ENCODE measurements around the gene SEC61B. TPM values are rescaled to one million over a fixed set of nuclear protein-coding genes. Genes with fewer than 3 reads are reported as not detected.
"Not testable (repeated sequence)": the region's sequence is repeated elsewhere in the genome, so short reads cannot be mapped to it uniquely, and the experiment has no call there.

Gene SEC61B
- total and polyA plus RNA-seq, 3 experiments from 2014 or later, result 195 to 433 (median 202) TPM

DNA sequence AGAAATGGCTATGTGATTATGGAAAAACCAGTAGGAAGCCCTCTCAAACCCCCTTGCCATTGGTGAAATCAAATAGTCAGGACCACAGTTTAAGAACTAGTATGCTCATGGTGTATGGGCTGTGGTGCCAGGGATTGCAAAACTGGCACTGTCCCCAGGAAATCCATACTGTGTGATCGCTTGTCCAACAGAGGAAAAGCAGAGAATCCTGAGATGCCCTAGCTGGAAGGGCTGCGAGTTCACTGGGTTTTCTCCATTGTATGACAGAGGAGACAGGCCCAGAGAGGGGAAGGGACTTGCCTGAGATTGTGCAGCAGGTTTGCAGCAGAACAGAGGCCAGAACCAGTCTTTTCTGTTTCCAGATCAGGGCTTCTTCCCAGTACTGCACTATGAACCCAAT lies 12.5 kb downstream of the SEC61B start:
- H3K36me3 Mint-ChIP-seq, result peaks cover 3 to 55% (median 10%) of the 10 kb centered on the region in 3 donors
- DNase-seq, result no peak
- peaks cover 14% of the 10 kb centered on the region for H3K36me3 ChIP-seq (ENCODE audit: insufficient read depth, low read length)
- no peak overlapping the region for H3K4me3 ChIP-seq (ENCODE audit: low read length)
- no peak overlapping the region for H3K27ac Mint-ChIP-seq
- CTCF ChIA-PET, result no interaction called here
- POLR2A ChIA-PET, result no interaction called here
- H3K27ac ChIP-seq (ENCODE audit: low read depth, low read length), result no peak overlapping the region
- H3K4me1 ChIP-seq (ENCODE audit: insufficient read depth, low read length), result no peaks in the 10 kb centered on the region
- H3K27me3 Mint-ChIP-seq, result no peaks in the 10 kb centered on the region
- no peaks in the 10 kb centered on the region for H3K27me3 ChIP-seq (ENCODE audit: insufficient read depth, low read length, poor library complexity, severe bottlenecking)
- peaks cover 5 to 15% (median 6%) of the 10 kb centered on the region in 3 donors for H3K4me1 Mint-ChIP-seq
- no peaks in the 10 kb centered on the region for H3K9me3 ChIP-seq (ENCODE audit: low read length)
- no peaks in the 10 kb centered on the region for H3K9me3 Mint-ChIP-seq
- H3K4me3 Mint-ChIP-seq, result no peak overlapping the region

DNA sequence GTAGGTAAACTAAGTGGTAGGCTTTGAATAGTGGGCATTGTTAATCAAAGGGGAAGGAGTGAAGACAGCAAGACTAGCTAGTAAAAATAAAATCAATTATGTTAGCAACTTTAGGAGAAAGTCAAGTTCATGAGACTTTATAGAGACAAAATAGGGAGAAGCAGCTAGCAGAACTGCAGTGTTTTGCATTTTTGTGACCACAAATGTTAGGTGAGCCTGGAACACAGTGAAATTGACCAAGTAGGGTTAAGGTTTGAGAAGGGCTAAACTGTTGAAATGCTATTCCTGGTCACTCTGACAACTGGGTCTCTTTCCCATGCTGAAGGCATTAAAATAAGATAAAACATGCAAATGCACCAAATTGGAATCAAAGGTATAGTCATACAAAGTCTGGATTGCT lies 13.0 kb downstream of the SEC61B start:
- H3K4me3 ChIP-seq (ENCODE audit: low read length), result no peak overlapping the region
- H3K27ac ChIP-seq (ENCODE audit: low read depth, low read length), result no peak overlapping the region
- H3K36me3 ChIP-seq (ENCODE audit: insufficient read depth, low read length), result peaks cover 14% of the 10 kb centered on the region

DNA sequence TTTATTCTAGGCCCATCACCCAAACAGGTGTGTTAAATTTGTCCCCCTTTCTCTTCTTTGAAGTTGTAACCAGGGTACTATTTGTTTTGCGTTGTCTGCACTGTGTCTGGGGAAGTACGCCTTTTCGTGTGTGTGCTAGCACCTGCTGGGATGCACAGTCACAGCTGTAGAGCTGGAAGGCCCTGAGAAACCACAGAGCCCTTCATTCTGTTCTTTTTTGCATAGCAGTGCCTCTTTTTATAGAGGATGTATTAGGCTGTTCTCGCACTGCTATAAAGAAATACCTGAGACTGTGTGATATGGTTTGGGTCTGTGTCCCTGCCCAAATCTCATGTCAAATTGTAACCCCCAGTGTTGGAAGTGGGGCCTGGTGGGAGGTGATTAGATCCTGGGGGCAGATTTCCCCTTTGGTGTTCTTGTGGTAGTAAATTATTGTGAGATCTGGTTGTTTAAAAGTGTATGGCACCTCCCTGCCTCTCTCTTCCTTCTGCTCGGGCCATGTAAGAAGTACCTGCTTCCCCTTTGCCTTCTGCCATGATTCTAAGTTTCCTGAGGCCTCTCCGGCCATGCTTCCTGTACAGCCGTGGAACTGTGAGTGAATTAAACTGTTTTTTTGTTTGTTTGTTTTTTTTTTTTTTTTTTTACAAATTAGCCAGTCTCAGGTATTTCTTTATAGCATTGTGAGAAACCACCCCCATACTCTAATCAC lies 14.0 kb downstream of the SEC61B start:
- H3K4me1 ChIP-seq (ENCODE audit: insufficient read depth, low read length), result no peaks in the 10 kb centered on the region
- H3K27ac Mint-ChIP-seq, result peak overlapping the region in 5 of 8 donors; percentile 5 to 80 (median 20)
- peaks cover 4 to 15% (median 5%) of the 10 kb centered on the region in 3 donors for H3K4me1 Mint-ChIP-seq
- H3K4me3 Mint-ChIP-seq, result no peak overlapping the region
- no peaks in the 10 kb centered on the region for H3K27me3 Mint-ChIP-seq
- no peaks in the 10 kb centered on the region for H3K27me3 ChIP-seq (ENCODE audit: insufficient read depth, low read length, poor library complexity, severe bottlenecking)
- CTCF ChIA-PET, result no interaction called here
- H3K9me3 ChIP-seq (ENCODE audit: low read length), result no peaks in the 10 kb centered on the region
- H3K36me3 ChIP-seq (ENCODE audit: insufficient read depth, low read length), result peaks cover 7% of the 10 kb centered on the region
- H3K27ac ChIP-seq (ENCODE audit: low read depth, low read length), result no peak overlapping the region
- POLR2A ChIA-PET, result no interaction called here
- H3K9me3 Mint-ChIP-seq, result no peaks in the 10 kb centered on the region
- no peak for DNase-seq
- no peak overlapping the region for H3K4me3 ChIP-seq (ENCODE audit: low read length)
- peaks cover 0 to 56% (median 18%) of the 10 kb centered on the region in 3 donors for H3K36me3 Mint-ChIP-seq

More for the DNA sequence above, 13.0 kb downstream of the SEC61B start:
- ChIA-PET POLR2A (no interaction called here), CTCF (no interaction called here)
- Mint-ChIP-seq H3K27ac (no peak overlapping the region), H3K9me3 (no peaks in the 10 kb centered on the region), H3K27me3 (no peaks in the 10 kb centered on the region), H3K4me3 (no peak overlapping the region), H3K36me3 (peaks cover 3 to 59% (median 14%) of the 10 kb centered on the region in 3 donors), H3K4me1 (peaks cover 5 to 15% (median 6%) of the 10 kb centered on the region in 3 donors)
- no peak for DNase-seq
- Histone ChIP-seq H3K9me3 (ENCODE audit: low read length) (no peaks in the 10 kb centered on the region), H3K27me3 (ENCODE audit: insufficient read depth, low read length, poor library complexity, severe bottlenecking) (no peaks in the 10 kb centered on the region), H3K4me1 (ENCODE audit: insufficient read depth, low read length) (no peaks in the 10 kb centered on the region)

GRCh38 chr9:99237356-99237755 lies 15.3 kb downstream of the SEC61B start:
- Histone ChIP-seq H3K4me3 (ENCODE audit: low read length) (no peak overlapping the region), H3K27ac (ENCODE audit: low read depth, low read length) (no peak overlapping the region), H3K27me3 (ENCODE audit: insufficient read depth, low read length, poor library complexity, severe bottlenecking) (no peaks in the 10 kb centered on the region), H3K36me3 (ENCODE audit: insufficient read depth, low read length) (peaks cover 4% of the 10 kb centered on the region), H3K9me3 (ENCODE audit: low read length) (no peaks in the 10 kb centered on the region), H3K4me1 (ENCODE audit: insufficient read depth, low read length) (no peaks in the 10 kb centered on the region)
- POLR2A ChIA-PET, result no interaction called here
- no peak overlapping the region for H3K27ac Mint-ChIP-seq
- peaks cover 3 to 15% (median 4%) of the 10 kb centered on the region in 3 donors for H3K4me1 Mint-ChIP-seq
- CTCF ChIA-PET, result no interaction called here
- no peak for DNase-seq
- H3K9me3 Mint-ChIP-seq, result peaks cover 0 to 2% (median 0%) of the 10 kb centered on the region in 5 donors
- no peak overlapping the region for H3K4me3 Mint-ChIP-seq
- H3K27me3 Mint-ChIP-seq, result no peaks in the 10 kb centered on the region
- H3K36me3 Mint-ChIP-seq, result peaks cover 0 to 45% (median 12%) of the 10 kb centered on the region in 3 donors

GRCh38 chr9:99237849-99238248 lies 15.8 kb downstream of the SEC61B start:
- H3K27ac Mint-ChIP-seq, result peak overlapping the region in 2 of 8 donors; percentile 40 to 49
- H3K9me3 ChIP-seq (ENCODE audit: low read length); H3K27me3 ChIP-seq (ENCODE audit: insufficient read depth, low read length, poor library complexity, severe bottlenecking); POLR2A ChIA-PET; H3K36me3 ChIP-seq (ENCODE audit: insufficient read depth, low read length); CTCF ChIA-PET; H3K4me3 Mint-ChIP-seq; H3K9me3 Mint-ChIP-seq; H3K4me3 ChIP-seq (ENCODE audit: low read length); DNase-seq; H3K27ac ChIP-seq (ENCODE audit: low read depth, low read length); H3K27me3 Mint-ChIP-seq; H3K4me1 ChIP-seq (ENCODE audit: insufficient read depth, low read length): not testable (repeated sequence)
- H3K36me3 Mint-ChIP-seq, result peaks cover 0 to 44% (median 12%) of the 10 kb centered on the region in 3 donors
- H3K4me1 Mint-ChIP-seq, result peaks cover 3 to 15% (median 4%) of the 10 kb centered on the region in 3 donors

GRCh38 chr9:99238331-99238730 lies 16.2 kb downstream of the SEC61B start:
- Mint-ChIP-seq H3K36me3 (peaks cover 0 to 44% (median 12%) of the 10 kb centered on the region in 3 donors), H3K27ac (no peak overlapping the region), H3K9me3 (peaks cover 0 to 2% (median 0%) of the 10 kb centered on the region in 5 donors), H3K4me3 (no peak overlapping the region), H3K4me1 (peaks cover 3 to 15% (median 4%) of the 10 kb centered on the region in 3 donors), H3K27me3 (no peaks in the 10 kb centered on the region)
- CTCF ChIA-PET, result no interaction called here
- Histone ChIP-seq H3K27ac (ENCODE audit: low read depth, low read length) (no peak overlapping the region), H3K27me3 (ENCODE audit: insufficient read depth, low read length, poor library complexity, severe bottlenecking) (no peaks in the 10 kb centered on the region), H3K4me1 (ENCODE audit: insufficient read depth, low read length) (no peaks in the 10 kb centered on the region), H3K36me3 (ENCODE audit: insufficient read depth, low read length) (no peaks in the 10 kb centered on the region), H3K4me3 (ENCODE audit: low read length) (no peak overlapping the region), H3K9me3 (ENCODE audit: low read length) (no peaks in the 10 kb centered on the region)
- DNase-seq, result no peak
- POLR2A ChIA-PET, result no interaction called here

DNA sequence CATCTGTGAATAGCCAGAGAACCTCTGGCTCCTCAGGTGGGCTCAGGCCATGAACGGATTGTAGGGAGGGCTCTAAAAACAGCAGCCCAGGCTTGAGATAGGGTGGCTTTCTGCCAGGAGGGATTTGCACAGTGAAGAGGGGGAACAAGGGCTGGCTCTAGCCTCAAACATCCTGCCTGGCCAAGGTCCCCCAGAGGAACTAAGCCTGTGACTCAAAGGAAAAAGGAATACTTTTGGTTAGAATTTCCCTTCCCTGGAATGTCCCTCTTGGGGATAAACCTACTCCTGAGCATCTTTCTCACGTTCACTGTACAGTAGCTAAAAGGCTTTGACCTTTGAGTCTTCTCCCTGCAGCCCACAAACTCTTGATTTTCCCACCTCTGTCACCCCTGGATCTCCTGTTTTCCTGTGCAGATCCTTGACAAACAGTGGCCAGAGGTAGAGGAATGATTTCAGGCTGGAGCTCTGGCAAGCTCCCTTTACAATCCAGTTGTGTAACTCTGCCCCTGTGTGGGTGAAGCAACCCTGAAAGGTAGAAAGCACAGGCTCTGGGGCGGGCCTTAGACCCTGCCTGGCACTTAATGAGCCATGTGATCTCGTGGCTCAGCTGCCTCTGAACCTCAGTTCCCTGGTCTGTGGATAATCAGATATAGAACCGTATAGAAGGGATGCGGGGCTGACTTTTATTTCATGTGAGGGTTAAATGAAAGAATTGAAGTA lies 17.4 kb downstream of the SEC61B start:
- Histone ChIP-seq H3K36me3 (ENCODE audit: insufficient read depth, low read length) (no peaks in the 10 kb centered on the region), H3K27me3 (ENCODE audit: insufficient read depth, low read length, poor library complexity, severe bottlenecking) (no peaks in the 10 kb centered on the region), H3K27ac (ENCODE audit: low read depth, low read length) (no peak overlapping the region), H3K4me1 (ENCODE audit: insufficient read depth, low read length) (no peaks in the 10 kb centered on the region), H3K4me3 (ENCODE audit: low read length) (no peak overlapping the region), H3K9me3 (ENCODE audit: low read length) (no peaks in the 10 kb centered on the region)
- Mint-ChIP-seq H3K27ac (peak overlapping the region in 2 of 8 donors; percentile 11 to 75), H3K4me1 (peaks cover 3 to 15% (median 4%) of the 10 kb centered on the region in 3 donors), H3K27me3 (no peaks in the 10 kb centered on the region), H3K36me3 (peaks cover 6 to 38% (median 13%) of the 10 kb centered on the region in 3 donors), H3K9me3 (peaks cover 0 to 2% (median 0%) of the 10 kb centered on the region in 5 donors), H3K4me3 (no peak overlapping the region)
- ChIA-PET POLR2A (no interaction called here), CTCF (no interaction called here)
- DNase-seq, result no peak

DNA sequence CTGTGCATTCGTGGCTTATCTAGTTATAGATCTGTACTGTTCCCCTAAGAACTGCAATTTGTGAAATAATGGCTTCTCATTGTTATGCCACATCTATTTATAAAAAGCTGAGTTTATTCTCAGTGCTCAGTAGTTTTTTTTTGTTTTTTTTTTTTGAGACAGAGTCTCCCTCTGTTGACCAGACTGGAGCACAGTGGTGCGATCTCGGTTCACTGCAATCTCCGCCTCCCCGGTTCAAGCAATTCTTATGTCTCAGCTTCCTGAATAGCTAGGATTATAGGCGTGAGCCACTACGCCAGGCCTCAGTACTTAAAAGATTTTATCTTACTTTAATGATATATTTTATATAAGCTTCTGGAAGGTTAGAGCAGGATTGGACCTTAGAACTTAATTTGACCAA lies 19.0 kb downstream of the SEC61B start:
- H3K4me3 ChIP-seq (ENCODE audit: low read length), result no peak overlapping the region
- Mint-ChIP-seq H3K27me3 (no peaks in the 10 kb centered on the region), H3K4me3 (no peak overlapping the region), H3K27ac (no peak overlapping the region), H3K36me3 (peaks cover 9 to 38% (median 13%) of the 10 kb centered on the region in 3 donors), H3K4me1 (peaks cover 1 to 4% (median 3%) of the 10 kb centered on the region in 3 donors), H3K9me3 (peaks cover 0 to 2% (median 0%) of the 10 kb centered on the region in 5 donors)
- ChIA-PET CTCF (interaction anchor here (1.1 kb wide), 1 partner anchor 9 kb away, joined by 3 read pairs; no protein-coding TSS in a partner anchor), POLR2A (no interaction called here)
- no peak overlapping the region for H3K27ac ChIP-seq (ENCODE audit: low read depth, low read length)
- no peaks in the 10 kb centered on the region for H3K9me3 ChIP-seq (ENCODE audit: low read length)
- H3K27me3 ChIP-seq (ENCODE audit: insufficient read depth, low read length, poor library complexity, severe bottlenecking), result no peaks in the 10 kb centered on the region
- H3K36me3 ChIP-seq (ENCODE audit: insufficient read depth, low read length), result no peaks in the 10 kb centered on the region
- H3K4me1 ChIP-seq (ENCODE audit: insufficient read depth, low read length), result no peaks in the 10 kb centered on the region
- DNase-seq, result no peak
